ENCODE results near the gene FGF21. TPM values are rescaled to one million over a fixed set of nuclear protein-coding genes. Genes with fewer than 3 reads are reported as not detected.

The FGF21 gene
- polyA plus RNA-seq, 2 of the 4 experiments (the other 2 are of a cell fraction) = 0.06 TPM; not detected in 1

- no peak for TF ChIP-seq HEYL (CRISPR knock-in tag; IDR thresholded peaks at IDR 0.05)
These were observed 9.2 kb upstream of the FGF21 start (continued) for GRCh38 chr19:48746110-48746509.

- WGBS (ENCODE audit: missing lambda C conversion rate) = 19% methylated on average over 23 of the region's 31 CpGs
- DNase-seq (ENCODE audit: low read depth in 1 of 2, low spot score in 1 of 2) = peak; percentile 94 to 99
- ChIA-PET POLR2A (interaction anchor here (0.6 to 1.1 kb wide), 3 partner anchors 26 to 128 kb away, joined by 3 read pairs; partner anchors contain the start of genes RPL18 and SPHK2), CTCF (interaction anchor here (0.6 to 1.7 kb wide), 12 partner anchors 8 to 242 kb away, joined by 3 to 6 read pairs (median 4); partner anchors contain the start of genes CA11 and HSD17B14)
- peak within 1 kb of the TSS; percentile 65 for H3K4me3 ChIP-seq
- peak within 1 kb of the TSS; percentile 89 for H3K27ac ChIP-seq
- FAIRE-seq = peak; percentile 51
- H3K4me1 ChIP-seq = peaks cover 4% of the 10 kb centered on the region; the same call in 1 of the 3 replicates
- TF ChIP-seq GATA3 (IDR thresholded peaks at IDR 0.05; ENCODE audit: borderline replicate concordance) (no peak), JUN (IDR thresholded peaks at IDR 0.05) (peak in 1 of 2 experiments; percentile 47; a peak in 1 of 5 replicates), FOSL2 (IDR thresholded peaks at IDR 0.05) (no peak), FOSL2 (CRISPR knock-in tag; IDR thresholded peaks at IDR 0.05) (peak; percentile 43), FOXS1 (CRISPR knock-in tag; IDR thresholded peaks at IDR 0.05) (no peak), RFX5 (IDR thresholded peaks at IDR 0.05) (0 out of 2 replicates have a peak, but pooled peaks have one; percentile 52)
- TF ChIP-seq, protein P1, sequence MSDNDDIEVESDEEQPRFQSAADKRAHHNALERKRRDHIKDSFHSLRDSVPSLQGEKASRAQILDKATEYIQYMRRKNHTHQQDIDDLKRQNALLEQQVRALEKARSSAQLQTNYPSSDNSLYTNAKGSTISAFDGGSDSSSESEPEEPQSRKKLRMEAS (IDR thresholded peaks at IDR 0.05) = 0 out of 2 replicates have a peak, but pooled peaks have one; percentile 21
- no peaks in the 10 kb centered on the region for H3K9me3 ChIP-seq
- peak; percentile 90 to 95 for ATAC-seq
- H3K4me2 ChIP-seq = peak within 1 kb of the TSS; percentile 96
These were observed 8.4 kb upstream of the FGF21 start, which contains the start of gene IZUMO1 for GRCh38 chr19:48746738-48747575. TSS of gene IZUMO1 (minus strand) at chr19:48746909. CDS start at chr19:48745859, 1,050 bp downstream.

- Histone ChIP-seq H3K4me1 (peaks cover 21% of the 10 kb centered on the region), H3K4me3 (no peak overlapping the region), H3K4me2 (no peak overlapping the region), H3K9me3 (no peaks in the 10 kb centered on the region), H3K27ac (no peak overlapping the region)
- ATAC-seq (no peak), DNase-seq (ENCODE audit: low read depth in 1 of 2, low spot score in 1 of 2) (no peak), FAIRE-seq (no peak)
- no peak for TF ChIP-seq MAZ (IDR thresholded peaks at IDR 0.05; ENCODE audit: borderline replicate concordance, low read depth, low read length)
- no peak for TF ChIP-seq CBX8 (IDR thresholded peaks at IDR 0.05)
- TF ChIP-seq ZNF302 (CRISPR knock-in tag; IDR thresholded peaks at IDR 0.05) = no peak
- TF ChIP-seq NFE2L2 (conservative IDR thresholded peaks at IDR 0.05; ENCODE audit: low read length) = no peak
- TF ChIP-seq, protein P2, sequence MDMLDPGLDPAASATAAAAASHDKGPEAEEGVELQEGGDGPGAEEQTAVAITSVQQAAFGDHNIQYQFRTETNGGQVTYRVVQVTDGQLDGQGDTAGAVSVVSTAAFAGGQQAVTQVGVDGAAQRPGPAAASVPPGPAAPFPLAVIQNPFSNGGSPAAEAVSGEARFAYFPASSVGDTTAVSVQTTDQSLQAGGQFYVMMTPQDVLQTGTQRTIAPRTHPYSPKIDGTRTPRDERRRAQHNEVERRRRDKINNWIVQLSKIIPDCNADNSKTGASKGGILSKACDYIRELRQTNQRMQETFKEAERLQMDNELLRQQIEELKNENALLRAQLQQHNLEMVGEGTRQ (IDR thresholded peaks at IDR 0.05) = no peak
- no peak for TF ChIP-seq HMGXB4 (CRISPR knock-in tag; IDR thresholded peaks at IDR 0.05; ENCODE audit: borderline replicate concordance)
- no peak for TF ChIP-seq MYC (IDR thresholded peaks at IDR 0.05; ENCODE audit: borderline replicate concordance, low read length)
- no peak for TF ChIP-seq EP300 (IDR thresholded peaks at IDR 0.05)
- no peak for TF ChIP-seq SMC3 (IDR thresholded peaks at IDR 0.05)
- TF ChIP-seq CHD4 (IDR thresholded peaks at IDR 0.05; ENCODE audit: borderline replicate concordance) = no peak
- TF ChIP-seq EHF (CRISPR knock-in tag; IDR thresholded peaks at IDR 0.05) = no peak
- TF ChIP-seq JUN (IDR thresholded peaks at IDR 0.05) = no peak
- TF ChIP-seq ELK1 (IDR thresholded peaks at IDR 0.05; ENCODE audit: low read depth, low read length) = no peak
- TF ChIP-seq EHMT2 (IDR thresholded peaks at IDR 0.05; ENCODE audit: low read depth) = no peak
- TF ChIP-seq, protein P3, sequence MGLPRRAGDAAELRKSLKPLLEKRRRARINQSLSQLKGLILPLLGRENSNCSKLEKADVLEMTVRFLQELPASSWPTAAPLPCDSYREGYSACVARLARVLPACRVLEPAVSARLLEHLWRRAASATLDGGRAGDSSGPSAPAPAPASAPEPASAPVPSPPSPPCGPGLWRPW (IDR thresholded peaks at IDR 0.05) = no peak
- TF ChIP-seq, protein P4, sequence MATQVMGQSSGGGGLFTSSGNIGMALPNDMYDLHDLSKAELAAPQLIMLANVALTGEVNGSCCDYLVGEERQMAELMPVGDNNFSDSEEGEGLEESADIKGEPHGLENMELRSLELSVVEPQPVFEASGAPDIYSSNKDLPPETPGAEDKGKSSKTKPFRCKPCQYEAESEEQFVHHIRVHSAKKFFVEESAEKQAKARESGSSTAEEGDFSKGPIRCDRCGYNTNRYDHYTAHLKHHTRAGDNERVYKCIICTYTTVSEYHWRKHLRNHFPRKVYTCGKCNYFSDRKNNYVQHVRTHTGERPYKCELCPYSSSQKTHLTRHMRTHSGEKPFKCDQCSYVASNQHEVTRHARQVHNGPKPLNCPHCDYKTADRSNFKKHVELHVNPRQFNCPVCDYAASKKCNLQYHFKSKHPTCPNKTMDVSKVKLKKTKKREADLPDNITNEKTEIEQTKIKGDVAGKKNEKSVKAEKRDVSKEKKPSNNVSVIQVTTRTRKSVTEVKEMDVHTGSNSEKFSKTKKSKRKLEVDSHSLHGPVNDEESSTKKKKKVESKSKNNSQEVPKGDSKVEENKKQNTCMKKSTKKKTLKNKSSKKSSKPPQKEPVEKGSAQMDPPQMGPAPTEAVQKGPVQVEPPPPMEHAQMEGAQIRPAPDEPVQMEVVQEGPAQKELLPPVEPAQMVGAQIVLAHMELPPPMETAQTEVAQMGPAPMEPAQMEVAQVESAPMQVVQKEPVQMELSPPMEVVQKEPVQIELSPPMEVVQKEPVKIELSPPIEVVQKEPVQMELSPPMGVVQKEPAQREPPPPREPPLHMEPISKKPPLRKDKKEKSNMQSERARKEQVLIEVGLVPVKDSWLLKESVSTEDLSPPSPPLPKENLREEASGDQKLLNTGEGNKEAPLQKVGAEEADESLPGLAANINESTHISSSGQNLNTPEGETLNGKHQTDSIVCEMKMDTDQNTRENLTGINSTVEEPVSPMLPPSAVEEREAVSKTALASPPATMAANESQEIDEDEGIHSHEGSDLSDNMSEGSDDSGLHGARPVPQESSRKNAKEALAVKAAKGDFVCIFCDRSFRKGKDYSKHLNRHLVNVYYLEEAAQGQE (IDR thresholded peaks at IDR 0.05) = no peak
- no peak for TF ChIP-seq BHLHE40 (IDR thresholded peaks at IDR 0.05; ENCODE audit: low read depth, low read length)
- ChIA-PET POLR2A (no interaction called here), CTCF (interaction anchor here (1.8 kb wide), 1 partner anchor 38 kb away, joined by 5 read pairs; no protein-coding TSS in a partner anchor)
- WGBS (ENCODE audit: missing lambda C conversion rate) = 41% methylated on average over 4 of the region's 4 CpGs
These were observed 5.6 kb upstream of the FGF21 start for GRCh38 chr19:48749571-48750198.

Data from A549 (cell line).